HG03575 (cell line): ENCODE measurements around the gene ANAPC4.

ENCODE experiments used
- ATAC-seq: cut with Tn5 transposase; IDR thresholded peaks from one replicate; pipeline ENCODE4 v1.9.1; 2021; ENCODE audit not compliant: unreplicated experiment, insufficient number of reproducible peaks, low FRiP score; ENCODE audit errors: extremely low read depth

Gene ANAPC4

GRCh38 chr4:25457053-25457715, 80.1 kb downstream of the ANAPC4 start:
- ATAC-seq, result no peak

GRCh38 chr4:25466966-25467697, 90.1 kb downstream of the ANAPC4 start:
- no peak for ATAC-seq

GRCh38 chr4:25467843-25468242, 90.8 kb downstream of the ANAPC4 start:
- ATAC-seq, result no peak
